Mammary epithelial cell (primary cell): ENCODE results near the gene SPINK8.

ENCODE experiments used
- CTCF ChIP-seq, 2 donors: IDR thresholded peaks in 1 of 2; conservative IDR thresholded peaks in 1 of 2; 2 replicates each; pipeline ENCODE4 v1.5.1; 2011 to 2012; ENCODE audit warnings: inconsistent platforms in 2 of 2, low read length in 2 of 2, mild to moderate bottlenecking in 2 of 2, control low read depth in 1 of 2, low read depth in 1 of 2; ENCODE audit not compliant: insufficient read depth in 1 of 2; ENCODE audit errors: extremely low read depth in 1 of 2
- EZH2 ChIP-seq: IDR thresholded peaks from 2 replicates; pipeline ENCODE4 v1.6.1; 2012; ENCODE audit warnings: low read length, inconsistent platforms, borderline replicate concordance

DNA sequence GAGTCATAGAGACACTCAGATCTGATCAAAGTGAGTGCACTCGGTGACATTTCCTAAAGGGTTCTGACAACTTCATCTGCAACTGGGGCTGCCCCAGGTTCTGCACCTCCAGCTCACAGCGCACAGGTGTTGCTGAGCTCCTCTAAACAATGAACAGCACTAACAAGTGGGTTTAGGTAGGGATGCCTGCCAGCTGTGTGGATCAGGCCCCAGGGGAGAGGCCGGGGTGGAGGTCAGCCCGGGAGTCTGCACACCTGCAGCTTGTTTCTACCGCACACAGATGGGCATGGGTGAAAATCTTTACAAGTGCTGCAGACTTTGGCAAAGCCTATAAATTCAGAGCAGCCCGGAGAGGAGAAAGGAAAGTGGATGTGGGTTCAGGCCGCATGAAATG is 38.9 kb upstream of the SPINK8 start:
- TF ChIP-seq CTCF (conservative IDR thresholded peaks at IDR 0.05 in 1 of 2, IDR thresholded peaks at IDR 0.05 in 1 of 2; ENCODE audit: extremely low read depth in 1 of 2, insufficient read depth in 1 of 2, low read depth in 1 of 2, low read length in 2 of 2) (no peak), EZH2 (no peak)
